ENCODE results near the gene CHTF18.

- TF ChIP-seq CTCF (conservative IDR thresholded peaks at IDR 0.05; ENCODE audit: low read length) (no peak), EZH2phosphoT487 (IDR thresholded peaks at IDR 0.05; ENCODE audit: borderline replicate concordance, low read depth, low read length) (no peak)
Measured at GRCh38 chr16:796296-797119, 8.1 kb downstream of the CHTF18 start.

Measured in OCI-LY7 (cell line).